Urothelium cell line (cell line): ENCODE results near the gene MAML2.

Experiments
- DNase-seq: peaks from one replicate; pipeline ENCODE4 v3.0.0; 2011; ENCODE audit warnings: low spot score, mixed read lengths
- FAIRE-seq: peaks from 2 replicates; lab custom pipeline; 2011; peaks lifted over from hg19 to GRCh38; lab: Jason Lieb, UNC

MAML2 gene

GRCh38 chr11:95996621-95997235, 346.3 kb downstream of the MAML2 start:
- FAIRE-seq = no peak
- DNase-seq = no peak

- FAIRE-seq (no peak), DNase-seq (no peak)
Observed at GRCh38 chr11:95994329-95994728, 348.7 kb downstream of the MAML2 start.

- no peak for DNase-seq
- no peak for FAIRE-seq
Observed at GRCh38 chr11:95993438-95994298, 349.3 kb downstream of the MAML2 start.

- DNase-seq (no peak), FAIRE-seq (no peak)
Observed at GRCh38 chr11:95991545-95991944, 351.4 kb downstream of the MAML2 start.

GRCh38 chr11:95991101-95991500, 351.9 kb downstream of the MAML2 start:
- FAIRE-seq (no peak), DNase-seq (peak; percentile 44)

- FAIRE-seq = no peak
- no peak for DNase-seq
Observed at GRCh38 chr11:95989780-95990179, 353.2 kb downstream of the MAML2 start.

GRCh38 chr11:95989076-95989605, 353.9 kb downstream of the MAML2 start:
- FAIRE-seq = no peak
- DNase-seq = no peak

GRCh38 chr11:95985174-95985808, 357.7 kb downstream of the MAML2 start:
- no peak for FAIRE-seq
- DNase-seq = no peak

- FAIRE-seq = no peak
- no peak for DNase-seq
Observed at GRCh38 chr11:95984072-95984471, 358.9 kb downstream of the MAML2 start.

- DNase-seq (peak; percentile 37), FAIRE-seq (no peak)
Observed at GRCh38 chr11:95977534-95978174, 365.3 kb downstream of the MAML2 start.

- no peak for DNase-seq
Observed at GRCh38 chr11:95976550-95976949, 366.4 kb downstream of the MAML2 start.

GRCh38 chr11:95975343-95975742, 367.7 kb downstream of the MAML2 start:
- FAIRE-seq (no peak), DNase-seq (no peak)

More at GRCh38 chr11:95976550-95976949, 366.4 kb downstream of the MAML2 start:
- FAIRE-seq = no peak

GRCh38 chr11:95972060-95972459, 370.9 kb downstream of the MAML2 start:
- FAIRE-seq (no peak), DNase-seq (no peak)

- DNase-seq (no peak), FAIRE-seq (no peak)
Observed at GRCh38 chr11:95968585-95968984, 374.4 kb downstream of the MAML2 start.

GRCh38 chr11:95964281-95964680, 378.7 kb downstream of the MAML2 start:
- DNase-seq (no peak), FAIRE-seq (no peak)

GRCh38 chr11:95961758-95962157, 381.2 kb downstream of the MAML2 start:
- no peak for DNase-seq
- no peak for FAIRE-seq

GRCh38 chr11:95950905-95951304, 392.1 kb downstream of the MAML2 start:
- FAIRE-seq (no peak), DNase-seq (no peak)

- FAIRE-seq = no peak
- no peak for DNase-seq
Observed at GRCh38 chr11:95948637-95949036, 394.4 kb downstream of the MAML2 start.

- DNase-seq (no peak), FAIRE-seq (no peak)
Observed at GRCh38 chr11:95944623-95945022, 398.4 kb downstream of the MAML2 start.

- DNase-seq (no peak), FAIRE-seq (no peak)
Observed at GRCh38 chr11:95943546-95943945, 399.4 kb downstream of the MAML2 start.

GRCh38 chr11:95939091-95939490, 403.9 kb downstream of the MAML2 start:
- FAIRE-seq = no peak
- DNase-seq = no peak
